ENCODE results near the gene RTP5. TPM values are rescaled to one million over a fixed set of nuclear protein-coding genes. Genes with fewer than 3 reads are reported as not detected.
A peak's percentile ranks its signal among the peaks of the same experiment; 100 is the strongest.

The RTP5 gene
- total and polyA plus RNA-seq, 2 of the 8 experiments (the other 6 are each of a cell fraction or from before 2014, with no cell fraction given): not detected

DNA sequence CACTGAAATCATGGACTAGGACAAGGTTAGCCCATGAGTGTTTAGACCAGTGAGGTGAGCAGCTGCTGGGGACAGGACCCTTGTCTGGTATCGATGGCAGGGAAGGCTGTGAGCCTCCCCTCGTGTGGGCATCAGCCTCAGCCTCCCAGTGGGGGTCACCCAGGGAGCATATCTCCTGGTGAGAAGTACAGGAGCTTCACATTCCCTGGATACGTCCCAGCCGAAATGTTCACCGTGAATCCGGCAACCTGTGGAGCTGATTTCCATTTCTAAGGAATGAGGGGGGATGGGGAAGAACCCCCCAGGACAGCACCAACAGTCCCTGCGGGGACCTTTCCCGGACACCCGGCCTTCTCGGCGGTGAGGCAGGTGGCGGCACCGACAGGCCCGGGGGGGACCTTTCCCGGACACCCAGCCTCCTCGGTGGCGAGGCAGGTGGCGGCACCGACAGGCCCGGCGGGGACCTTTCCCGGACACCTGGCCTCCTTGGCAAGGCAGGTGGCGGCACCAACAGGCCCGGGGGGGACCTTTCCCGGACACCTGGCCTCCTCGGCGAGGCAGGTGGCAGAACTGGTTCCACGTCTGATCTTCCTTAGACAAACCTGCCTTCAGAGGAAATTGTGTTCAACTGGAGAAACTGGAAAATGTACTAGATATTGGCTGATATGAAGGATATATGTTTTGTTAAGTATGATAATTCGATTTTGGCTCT lies 21.2 kb downstream of the RTP5 start:
- POLR2A ChIA-PET (ENCODE audit: partially characterized antibody): no interaction called here
- DNase-seq (ENCODE audit: low read depth in 1 of 2, low spot score in 2 of 2): no peak
- CTCF ChIA-PET (ENCODE audit: partially characterized antibody): no interaction called here

More for the DNA sequence above, 21.2 kb downstream of the RTP5 start:
- 90% methylated on average over 12 of the region's 29 CpGs; no CpG with 5 or more reads in 1 of the 2 experiments for WGBS, 2 experiments (ENCODE audit: extremely low coverage in 1 of 2, insufficient coverage in 1 of 2, insufficient read length in 1 of 2, insufficient replicate concordance in 2 of 2, low coverage in 1 of 2, low lambda C conversion rate in 2 of 2, missing lambda C conversion rate in 1 of 2)
- no peak overlapping the region for H2AK5ac ChIP-seq (ENCODE audit: low read depth, low read length)
- no peak overlapping the region for H2BK20ac ChIP-seq (ENCODE audit: low read length)
- no peaks in the 10 kb centered on the region for H3K36me3 ChIP-seq (ENCODE audit: control insufficient read depth in 2 of 4, insufficient read depth in 4 of 4, low read length in 3 of 4)
- H4K8ac ChIP-seq (ENCODE audit: extremely low read depth, insufficient read depth, low read length): no peak overlapping the region
- H3K9me3 ChIP-seq (ENCODE audit: insufficient read depth in 2 of 2, low read depth in 1 of 2, low read length in 1 of 2): peaks cover 0 to 4% of the 10 kb centered on the region in 2 experiments; a peak in 1 of 4 replicates
- H2AFZ ChIP-seq (ENCODE audit: low read length): no peak overlapping the region
- H3K27ac ChIP-seq (ENCODE audit: low read depth, low read length): no peak overlapping the region
- H3K4me2 ChIP-seq (ENCODE audit: insufficient read depth in 1 of 2, low read depth in 2 of 2, low read length in 2 of 2): 0 out of 4 replicates have a peak overlapping the region, but pooled peaks of 1 of the 2 experiments have one; percentile 14
- no peak overlapping the region for H3K56ac ChIP-seq (replicated peaks; ENCODE audit: insufficient read length, low read depth, low read length)
- peaks cover under 1 to 2% of the 10 kb centered on the region in 2 experiments for H4K20me1 ChIP-seq (replicated peaks in 1 of 2; ENCODE audit: control insufficient read depth in 1 of 2, insufficient read depth in 2 of 2, low read length in 2 of 2)
- no peak for FAIRE-seq
- H3K4me1 ChIP-seq (replicated peaks in 1 of 4; ENCODE audit: control insufficient read depth in 3 of 4, insufficient read depth in 4 of 4, low read length in 3 of 4): peaks cover 0 to 5% (median 2%) of the 10 kb centered on the region in 4 experiments; a peak in 5 of 7 replicates
- no peak for TF ChIP-seq JUN (IDR thresholded peaks at IDR 0.05; ENCODE audit: low read depth, low read length)
- TF ChIP-seq NRF1 (IDR thresholded peaks at IDR 0.05; ENCODE audit: low read depth, low read length): no peak
- no peak for TF ChIP-seq HDAC6 (IDR thresholded peaks at IDR 0.05; ENCODE audit: low read depth, low read length)
- no peak for TF ChIP-seq GTF2F1 (IDR thresholded peaks at IDR 0.05; ENCODE audit: borderline replicate concordance, low read depth, low read length)
- no peak for TF ChIP-seq RNF2 (IDR thresholded peaks at IDR 0.05; ENCODE audit: borderline replicate concordance, low read depth, low read length, missing control alignments, poor library complexity, severe bottlenecking)
- TF ChIP-seq CHD1 (IDR thresholded peaks at IDR 0.05; ENCODE audit: low read depth, low read length): no peak
- no peak for TF ChIP-seq SUZ12 (IDR thresholded peaks at IDR 0.05; ENCODE audit: low read length)
- TF ChIP-seq HDAC2 (IDR thresholded peaks at IDR 0.05; ENCODE audit: borderline replicate concordance in 1 of 2, low read depth in 2 of 2, low read length in 2 of 2): 0 out of 4 replicates have a peak, but pooled peaks of 1 of the 2 experiments have one; percentile 13
- TF ChIP-seq TEAD4 (IDR thresholded peaks at IDR 0.05; ENCODE audit: low read depth, low read length): peak; percentile 65
- no peak overlapping the region for H3K9ac ChIP-seq (replicated peaks in 1 of 4; ENCODE audit: extremely low read depth in 1 of 4, low read depth in 3 of 4, low read length in 3 of 4)
- H2BK120ac ChIP-seq (replicated peaks; ENCODE audit: low read depth, low read length): peak overlapping the region; percentile 15
- H2BK15ac ChIP-seq (ENCODE audit: low read length): no peak overlapping the region
- H4K5ac ChIP-seq (ENCODE audit: insufficient read length, low read depth, low read length): no peak overlapping the region
- no peaks in the 10 kb centered on the region for H3K79me2 ChIP-seq (ENCODE audit: control insufficient read depth in 1 of 2, insufficient read depth in 2 of 2, low read length in 2 of 2)
- H3K14ac ChIP-seq (ENCODE audit: insufficient read length): no peak overlapping the region
- no peak overlapping the region for H2BK12ac ChIP-seq (ENCODE audit: low read depth, low read length)
- peaks cover 2% of the 10 kb centered on the region; the same call in 1 of the 2 replicates for H3K79me1 ChIP-seq (ENCODE audit: low read depth, low read length)
- H3K23me2 ChIP-seq (ENCODE audit: low read depth, low read length): no peaks in the 10 kb centered on the region
- no peak overlapping the region for H3K23ac ChIP-seq (ENCODE audit: insufficient read length)
- H2BK5ac ChIP-seq (ENCODE audit: low read depth, low read length): no peak overlapping the region
- no peak overlapping the region for H3K4ac ChIP-seq (replicated peaks; ENCODE audit: insufficient read length, low read depth, low read length)
- no peak overlapping the region for H3K18ac ChIP-seq (ENCODE audit: extremely low read depth, low read length)
- H3K27me3 ChIP-seq (replicated peaks in 1 of 4; ENCODE audit: control insufficient read depth in 3 of 4, extremely low read depth in 1 of 4, insufficient read depth in 3 of 4, low read length in 3 of 4): no peaks in the 10 kb centered on the region
- H3K4me3 ChIP-seq (ENCODE audit: extremely low read depth in 1 of 4, insufficient read depth in 2 of 4, low read depth in 3 of 4, low read length in 4 of 4): no peak overlapping the region
- no peak overlapping the region for H4K91ac ChIP-seq (replicated peaks; ENCODE audit: insufficient read length, low read length)
